Uterus (tissue), 4 donors: ENCODE results near the gene SYNGR1. TPM values are rescaled to one million over a fixed set of nuclear protein-coding genes. Genes with fewer than 3 reads are reported as not detected.

Source experiments
- DNase-seq, 2 donors: peaks; one replicate each; pipeline ENCODE4 v3.0.0-alpha.2; 2019 to 2020
- H3K27ac ChIP-seq, 2 donors: fragments of 200-600 bp; sonication (generic); 1 replicate in 1 of 2; 2 replicates in 1 of 2; pipeline ENCODE4 v1.5.1; 2016 to 2018
- H3K27me3 ChIP-seq, 2 donors: fragments of 200-600 bp; sonication (generic); one replicate each; pipeline ENCODE4 v1.5.1; 2018 to 2019; ENCODE audit warnings: control low read depth in 1 of 2
- H3K36me3 ChIP-seq, 2 donors: fragments of 200-600 bp; sonication (generic); one replicate each; pipeline ENCODE4 v1.5.1; 2019; ENCODE audit warnings: control low read depth in 1 of 2
- H3K4me1 ChIP-seq, 2 donors: fragments of 200-600 bp; sonication (generic); one replicate each; pipeline ENCODE4 v1.5.1; 2018 to 2019; ENCODE audit warnings: control low read depth in 1 of 2
- H3K4me3 ChIP-seq, 2 donors: fragments of 200-600 bp; sonication (generic); 1 replicate in 1 of 2; 2 replicates in 1 of 2; pipeline ENCODE4 v1.5.1; 2018 to 2019; ENCODE audit warnings: mild to moderate bottlenecking in 1 of 2
- H3K9me3 ChIP-seq, 2 donors: fragments of 200-600 bp; sonication (generic); one replicate each; pipeline ENCODE4 v1.5.1; 2019; ENCODE audit warnings: control low read depth in 1 of 2
- POLR2A ChIP-seq, 2 donors: fragments of 450-650 bp; IDR thresholded peaks; one replicate each; pipeline ENCODE4 v1.6.1; 2016; ENCODE audit warnings: antibody characterized with exemption in 2 of 2, mild to moderate bottlenecking in 1 of 2, moderate library complexity in 1 of 2
- intact Hi-C: fragments of 100-400 bp; cut with DNase I; formaldehyde crosslinking; loops from one replicate; pipeline ENCODE4 v1.15.1; 2023; ENCODE audit warnings: low total_unique reads
- total RNA-seq, 4 donors: library from RNA; depleted of rRNA in 3 of 4; stranded (reverse); fragments of >200 nt in 3 of 4; gene quantifications; one replicate each; pipeline versions ENCODE4 v1.1.0 to v1.2.4, GENCODE V29; 2014 to 2023
- TF ChIP-seq, protein P1 (sequence below), 4 experiments: fragments of 200-600 bp in 2 of 4; fragments of 450-650 bp in 2 of 4; sonication (generic) in 2 of 4; IDR thresholded peaks; one replicate each; pipeline ENCODE4 v1.5.1; 2016 to 2019; ENCODE audit warnings: antibody characterized with exemption in 4 of 4, mild to moderate bottlenecking in 2 of 4, moderate library complexity in 1 of 4
- donor health status: DM: yes; HTN: yes; CAD: no.

Gene SYNGR1
- total RNA-seq, 4 donors from 2014 or later: 12.9 to 57.9 (median 35.4) TPM

DNA sequence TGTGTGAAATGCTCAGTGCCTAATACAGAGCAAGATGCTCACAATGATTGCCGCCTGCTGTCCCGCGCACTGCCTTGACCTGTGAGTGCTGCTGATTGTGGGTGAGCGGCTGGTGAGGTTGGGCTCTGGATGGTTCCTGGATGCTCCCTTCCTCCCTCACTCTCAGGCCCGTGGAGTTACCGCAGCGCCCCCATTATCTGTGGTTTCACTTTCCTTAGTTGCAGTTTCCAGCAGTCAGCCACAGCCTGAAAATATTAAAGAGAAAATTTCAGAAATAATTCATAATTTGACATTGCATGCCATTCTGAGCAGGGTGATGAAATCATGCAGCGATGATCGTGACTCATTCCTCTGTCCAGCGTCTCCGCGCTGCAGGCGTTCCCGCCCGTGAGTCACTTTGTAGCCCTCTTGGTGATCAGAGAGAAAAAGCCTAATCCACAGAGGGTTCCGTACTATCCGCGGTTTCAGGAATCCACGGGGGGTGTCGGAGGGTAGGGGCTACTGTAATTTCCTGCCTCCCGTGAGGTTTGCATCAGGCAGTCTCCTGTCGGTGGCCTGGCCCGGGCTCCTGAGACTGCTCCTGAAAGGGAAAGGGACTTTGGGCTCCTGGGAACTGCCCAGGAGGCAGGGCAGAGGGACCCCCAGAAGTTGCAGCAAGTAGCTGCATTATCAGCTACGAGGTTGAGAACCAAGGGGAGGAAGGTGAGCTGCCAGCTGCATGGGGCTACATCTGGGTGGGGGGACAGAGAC lies 41.0 kb upstream of the SYNGR1 start:
- Histone ChIP-seq H3K27me3 (no peaks in the 10 kb centered on the region), H3K27ac (peak overlapping the region; percentile 83 to 84), H3K9me3 (no peaks in the 10 kb centered on the region), H3K4me3 (peak overlapping the region in 1 of 2 donors; percentile 18), H3K4me1 (peaks cover 0 to 10% of the 10 kb centered on the region in 2 donors), H3K36me3 (no peaks in the 10 kb centered on the region)
- intact Hi-C loops: no loop called here
- TF ChIP-seq, protein P1, sequence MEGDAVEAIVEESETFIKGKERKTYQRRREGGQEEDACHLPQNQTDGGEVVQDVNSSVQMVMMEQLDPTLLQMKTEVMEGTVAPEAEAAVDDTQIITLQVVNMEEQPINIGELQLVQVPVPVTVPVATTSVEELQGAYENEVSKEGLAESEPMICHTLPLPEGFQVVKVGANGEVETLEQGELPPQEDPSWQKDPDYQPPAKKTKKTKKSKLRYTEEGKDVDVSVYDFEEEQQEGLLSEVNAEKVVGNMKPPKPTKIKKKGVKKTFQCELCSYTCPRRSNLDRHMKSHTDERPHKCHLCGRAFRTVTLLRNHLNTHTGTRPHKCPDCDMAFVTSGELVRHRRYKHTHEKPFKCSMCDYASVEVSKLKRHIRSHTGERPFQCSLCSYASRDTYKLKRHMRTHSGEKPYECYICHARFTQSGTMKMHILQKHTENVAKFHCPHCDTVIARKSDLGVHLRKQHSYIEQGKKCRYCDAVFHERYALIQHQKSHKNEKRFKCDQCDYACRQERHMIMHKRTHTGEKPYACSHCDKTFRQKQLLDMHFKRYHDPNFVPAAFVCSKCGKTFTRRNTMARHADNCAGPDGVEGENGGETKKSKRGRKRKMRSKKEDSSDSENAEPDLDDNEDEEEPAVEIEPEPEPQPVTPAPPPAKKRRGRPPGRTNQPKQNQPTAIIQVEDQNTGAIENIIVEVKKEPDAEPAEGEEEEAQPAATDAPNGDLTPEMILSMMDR (IDR thresholded peaks at IDR 0.05): peak in 3 of 4 experiments; percentile 15 to 38 (median 25)
- TF ChIP-seq POLR2A (IDR thresholded peaks at IDR 0.05): no peak
- peak; percentile 78 to 84 for DNase-seq

DNA sequence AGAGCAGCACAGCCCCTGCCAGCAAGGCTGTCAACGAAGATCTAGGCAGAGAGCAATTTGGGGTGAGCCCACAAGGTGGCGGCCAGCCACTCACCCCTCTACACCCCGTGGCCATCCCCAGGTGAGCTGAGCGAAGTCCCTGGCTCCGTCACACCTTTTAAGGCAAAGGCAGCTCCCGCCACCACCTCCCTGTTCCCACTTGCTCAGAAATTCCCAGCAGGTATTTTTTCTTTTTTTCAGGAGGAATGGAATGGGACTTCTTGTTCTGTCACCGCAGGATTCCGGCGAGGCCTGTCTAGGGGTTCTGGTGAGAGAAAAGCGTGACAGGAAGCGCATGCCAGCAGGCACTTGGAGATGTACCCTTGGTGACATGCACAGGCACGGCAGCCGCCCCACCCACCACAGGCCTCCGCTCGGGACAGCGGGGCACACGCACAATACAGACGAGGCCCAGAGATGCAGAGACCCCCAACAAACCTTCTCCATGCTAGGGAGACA lies 40.4 kb upstream of the SYNGR1 start:
- Histone ChIP-seq H3K4me1 (peaks cover 0 to 10% of the 10 kb centered on the region in 2 donors), H3K9me3 (no peaks in the 10 kb centered on the region), H3K27ac (peak overlapping the region; percentile 83 to 84), H3K4me3 (no peak overlapping the region), H3K36me3 (no peaks in the 10 kb centered on the region), H3K27me3 (no peaks in the 10 kb centered on the region)
- intact Hi-C loops: no loop called here
- TF ChIP-seq, protein P1 (IDR thresholded peaks at IDR 0.05): no peak
- TF ChIP-seq POLR2A (IDR thresholded peaks at IDR 0.05): no peak
- no peak for DNase-seq

DNA sequence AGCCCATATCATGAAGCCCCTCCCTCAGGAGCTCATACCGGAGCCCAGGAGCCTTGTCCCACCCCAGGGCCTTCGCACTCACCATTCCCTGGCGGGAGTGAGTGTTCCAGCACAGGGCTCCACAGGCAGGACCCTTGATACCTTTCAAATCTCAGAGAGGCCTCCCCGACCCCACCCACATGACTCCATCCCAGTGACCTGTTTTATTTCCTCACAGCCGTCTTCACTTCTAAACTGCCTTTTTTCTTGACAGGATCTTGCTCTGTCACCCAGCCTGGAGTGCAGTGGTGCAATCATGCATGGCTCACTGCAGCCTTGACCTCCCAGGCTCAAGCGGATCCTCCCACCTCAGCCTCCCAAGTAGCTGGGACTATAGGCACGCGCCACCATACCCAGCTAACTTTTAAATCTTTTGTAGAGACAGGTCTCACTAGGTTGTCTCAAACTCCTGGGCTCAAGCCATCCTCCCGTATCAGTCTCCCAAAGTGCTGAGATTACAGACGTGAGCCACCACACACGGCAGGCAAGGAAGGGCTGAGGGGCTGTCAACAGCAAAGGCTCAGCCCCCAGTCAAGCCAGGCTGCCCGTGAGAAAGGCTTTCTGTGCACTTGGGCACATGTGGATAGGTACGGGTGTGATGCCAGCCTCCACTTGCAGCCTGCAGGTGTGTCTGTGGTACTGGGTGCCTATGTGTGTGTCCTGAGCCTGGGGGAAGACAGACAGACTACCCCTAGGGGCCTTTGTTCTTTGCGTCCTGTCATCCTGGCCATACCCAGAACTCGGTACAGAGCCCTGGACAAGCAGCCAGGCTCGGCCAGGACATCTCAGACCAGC lies 39.7 kb upstream of the SYNGR1 start:
- intact Hi-C loops: loop anchor here (2.0 kb wide), 1 partner anchor 139 kb away; no protein-coding TSS in a partner anchor
- TF ChIP-seq, protein P1 (IDR thresholded peaks at IDR 0.05): no peak
- no peak for TF ChIP-seq POLR2A (IDR thresholded peaks at IDR 0.05)
- Histone ChIP-seq H3K27me3 (no peaks in the 10 kb centered on the region), H3K27ac (peak overlapping the region; percentile 83 to 84), H3K4me1 (peaks cover 0 to 10% of the 10 kb centered on the region in 2 donors), H3K9me3 (no peaks in the 10 kb centered on the region), H3K4me3 (no peak overlapping the region), H3K36me3 (no peaks in the 10 kb centered on the region)
- no peak for DNase-seq

DNA sequence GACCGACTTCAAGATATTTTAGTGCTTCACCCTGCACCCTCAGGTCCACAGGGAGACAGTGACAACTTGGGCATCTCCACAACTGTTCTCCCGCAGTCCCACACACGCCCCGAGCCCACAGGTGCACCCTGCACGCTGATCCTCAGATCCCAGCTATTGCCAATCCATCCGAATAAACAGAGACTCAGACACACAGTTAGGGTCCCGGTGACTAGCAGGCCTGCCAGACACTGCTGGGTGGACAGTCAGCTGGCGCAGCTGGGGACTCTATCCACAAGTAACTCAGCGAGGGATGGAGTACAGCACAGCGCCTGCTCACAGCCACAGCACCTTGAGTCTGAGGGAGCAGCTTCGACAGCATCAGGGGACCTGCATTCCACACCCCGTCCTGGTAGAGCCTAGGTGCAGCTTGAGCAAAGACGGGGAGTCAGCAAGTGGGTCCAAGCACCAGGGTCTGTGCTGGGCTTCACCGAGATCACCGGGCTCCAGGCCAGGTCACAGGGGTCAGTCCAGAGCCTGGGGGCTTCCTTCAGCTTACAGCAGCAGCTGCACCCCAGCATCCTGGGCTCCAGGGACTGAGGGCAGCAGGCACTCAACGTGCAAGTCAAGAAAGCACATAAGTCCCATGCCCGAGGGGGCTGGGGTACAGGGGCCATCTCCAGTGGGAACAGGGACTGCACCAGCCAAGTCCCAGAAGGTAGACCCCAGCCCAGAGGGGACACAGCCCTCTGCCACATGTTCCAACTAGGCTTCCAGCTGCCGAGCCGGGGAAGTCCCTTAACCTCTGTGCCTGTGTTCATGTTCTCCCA lies 38.0 kb upstream of the SYNGR1 start:
- Histone ChIP-seq H3K27me3 (no peaks in the 10 kb centered on the region), H3K36me3 (no peaks in the 10 kb centered on the region), H3K9me3 (no peaks in the 10 kb centered on the region), H3K4me3 (no peak overlapping the region), H3K4me1 (peaks cover 0 to 27% of the 10 kb centered on the region in 2 donors), H3K27ac (no peak overlapping the region)
- DNase-seq: no peak
- no peak for TF ChIP-seq POLR2A (IDR thresholded peaks at IDR 0.05)
- TF ChIP-seq, protein P1 (IDR thresholded peaks at IDR 0.05): no peak
- intact Hi-C loops: loop anchor here (2.0 kb wide), 1 partner anchor 141 kb away; no protein-coding TSS in a partner anchor
